Measurements from ENCODE around the gene PLXND1.

DNA sequence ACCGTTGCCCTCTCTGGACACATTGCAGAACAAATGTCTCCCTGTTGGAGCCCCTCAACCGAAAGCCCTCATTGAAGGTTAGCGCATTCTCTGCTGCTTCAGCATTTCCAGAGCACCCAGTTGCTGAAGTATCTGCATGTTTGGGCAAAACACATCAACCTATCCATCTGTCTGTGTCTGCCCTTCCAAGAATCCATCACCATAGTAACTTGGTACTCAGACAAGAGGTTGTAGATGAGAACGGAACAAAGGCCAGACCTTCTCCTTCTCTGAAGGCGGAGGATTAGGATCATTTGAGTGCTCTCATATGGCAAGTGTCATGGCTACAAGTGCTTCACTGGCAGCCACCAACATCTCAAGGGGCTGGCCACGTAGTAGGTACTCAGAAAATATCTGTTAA, 101.1 kb downstream of the PLXND1 start:
- TF ChIP-seq, protein P1, sequence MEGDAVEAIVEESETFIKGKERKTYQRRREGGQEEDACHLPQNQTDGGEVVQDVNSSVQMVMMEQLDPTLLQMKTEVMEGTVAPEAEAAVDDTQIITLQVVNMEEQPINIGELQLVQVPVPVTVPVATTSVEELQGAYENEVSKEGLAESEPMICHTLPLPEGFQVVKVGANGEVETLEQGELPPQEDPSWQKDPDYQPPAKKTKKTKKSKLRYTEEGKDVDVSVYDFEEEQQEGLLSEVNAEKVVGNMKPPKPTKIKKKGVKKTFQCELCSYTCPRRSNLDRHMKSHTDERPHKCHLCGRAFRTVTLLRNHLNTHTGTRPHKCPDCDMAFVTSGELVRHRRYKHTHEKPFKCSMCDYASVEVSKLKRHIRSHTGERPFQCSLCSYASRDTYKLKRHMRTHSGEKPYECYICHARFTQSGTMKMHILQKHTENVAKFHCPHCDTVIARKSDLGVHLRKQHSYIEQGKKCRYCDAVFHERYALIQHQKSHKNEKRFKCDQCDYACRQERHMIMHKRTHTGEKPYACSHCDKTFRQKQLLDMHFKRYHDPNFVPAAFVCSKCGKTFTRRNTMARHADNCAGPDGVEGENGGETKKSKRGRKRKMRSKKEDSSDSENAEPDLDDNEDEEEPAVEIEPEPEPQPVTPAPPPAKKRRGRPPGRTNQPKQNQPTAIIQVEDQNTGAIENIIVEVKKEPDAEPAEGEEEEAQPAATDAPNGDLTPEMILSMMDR (conservative IDR thresholded peaks at IDR 0.05; ENCODE audit: low read length) = no peak
- no peak for TF ChIP-seq EZH2phosphoT487 (IDR thresholded peaks at IDR 0.05; ENCODE audit: borderline replicate concordance)
